ELR (cell line): ENCODE measurements around the gene OLIG1.

ENCODE experiments used
- DNase-seq: peaks from one replicate; pipeline ENCODE4 v3.0.0-alpha.2; 2015; ENCODE audit warnings: low read depth

Gene OLIG1

DNA sequence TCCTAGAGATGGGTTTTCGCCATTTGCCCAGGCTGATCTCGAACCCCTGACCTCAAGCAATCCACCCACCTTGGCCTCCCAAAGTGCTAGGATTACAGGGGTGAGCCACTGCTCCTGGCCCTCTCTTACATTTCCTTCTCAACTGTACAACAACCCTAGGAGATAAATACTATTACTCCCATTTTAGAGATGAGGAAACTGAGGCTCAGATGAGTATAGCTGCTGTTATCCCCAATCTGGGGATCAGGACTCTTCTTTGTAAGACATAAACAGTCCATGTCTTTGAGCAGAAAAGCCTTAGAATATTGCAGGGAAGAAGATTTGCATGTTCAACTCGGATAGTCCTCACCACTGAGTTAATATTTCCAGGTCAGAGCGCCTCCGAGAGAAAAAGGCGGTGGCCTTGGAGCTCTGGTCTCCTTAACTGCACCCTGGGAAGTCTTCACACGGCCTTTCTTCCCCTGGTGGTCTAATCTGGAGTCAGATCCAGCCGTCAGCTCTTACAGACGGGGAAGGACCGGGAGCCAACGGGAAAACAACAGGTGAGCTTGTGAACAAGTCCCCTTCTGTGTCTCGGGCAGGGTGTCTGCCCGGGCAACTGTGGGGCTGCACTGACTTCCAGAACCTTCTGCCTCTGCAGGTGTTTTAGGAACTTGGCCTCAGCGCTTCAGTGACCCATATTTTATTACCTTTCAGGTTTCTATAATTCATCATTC is 5.9 kb upstream of the OLIG1 start:
- no peak for DNase-seq

DNA sequence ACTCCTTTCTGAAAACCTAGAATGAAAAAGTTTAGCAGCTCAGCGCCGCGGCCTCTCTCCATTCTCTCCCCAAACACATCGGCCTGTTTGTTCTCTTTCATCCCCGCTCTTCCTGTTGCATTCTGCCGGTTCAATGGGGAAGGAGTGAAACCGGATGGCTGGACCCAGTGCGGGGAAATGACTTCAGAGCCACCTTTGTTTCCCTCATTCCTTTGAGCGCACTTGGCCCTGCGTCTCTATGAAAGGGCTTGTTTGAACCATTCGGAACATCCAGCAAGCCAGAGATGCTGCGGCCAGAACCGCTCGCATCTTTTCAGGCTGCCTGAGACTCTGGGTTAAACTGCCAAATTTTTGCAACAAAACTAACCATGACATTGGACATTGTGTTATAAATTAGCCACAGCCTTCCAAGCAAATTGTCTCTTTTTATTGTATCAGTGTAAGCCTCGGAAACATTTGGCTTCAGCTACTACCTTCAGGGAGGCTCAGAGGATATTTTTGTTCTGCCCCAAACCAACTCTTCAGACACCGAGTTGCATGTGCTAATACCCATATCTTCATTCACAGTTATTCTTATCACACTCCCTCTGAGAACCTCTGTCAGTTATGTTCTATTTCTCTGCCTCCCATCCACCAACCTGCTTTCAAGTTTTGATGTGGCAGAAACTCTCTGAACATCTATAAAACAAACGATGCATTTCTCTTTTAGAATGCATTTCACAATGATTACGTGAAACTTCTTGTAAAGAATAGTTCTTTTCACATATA is 5.1 kb upstream of the OLIG1 start:
- DNase-seq = no peak

GRCh38 chr21:33067043-33067442 is 2.9 kb upstream of the OLIG1 start:
- no peak for DNase-seq

GRCh38 chr21:33067457-33067856 is 2.5 kb upstream of the OLIG1 start:
- DNase-seq = no peak

- DNase-seq = no peak
Observed at GRCh38 chr21:33069243-33069642, 698 bp upstream of the OLIG1 start.

GRCh38 chr21:33069645-33069993 is 322 bp upstream of the OLIG1 start:
- no peak for DNase-seq

DNA sequence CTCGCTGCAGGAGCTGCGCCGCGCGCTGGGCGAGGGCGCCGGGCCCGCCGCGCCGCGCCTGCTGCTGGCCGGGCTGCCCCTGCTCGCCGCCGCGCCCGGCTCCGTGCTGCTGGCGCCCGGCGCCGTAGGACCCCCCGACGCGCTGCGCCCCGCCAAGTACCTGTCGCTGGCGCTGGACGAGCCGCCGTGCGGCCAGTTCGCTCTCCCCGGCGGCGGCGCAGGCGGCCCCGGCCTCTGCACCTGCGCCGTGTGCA is 730 bp downstream of the OLIG1 start:
- no peak for DNase-seq

DNA sequence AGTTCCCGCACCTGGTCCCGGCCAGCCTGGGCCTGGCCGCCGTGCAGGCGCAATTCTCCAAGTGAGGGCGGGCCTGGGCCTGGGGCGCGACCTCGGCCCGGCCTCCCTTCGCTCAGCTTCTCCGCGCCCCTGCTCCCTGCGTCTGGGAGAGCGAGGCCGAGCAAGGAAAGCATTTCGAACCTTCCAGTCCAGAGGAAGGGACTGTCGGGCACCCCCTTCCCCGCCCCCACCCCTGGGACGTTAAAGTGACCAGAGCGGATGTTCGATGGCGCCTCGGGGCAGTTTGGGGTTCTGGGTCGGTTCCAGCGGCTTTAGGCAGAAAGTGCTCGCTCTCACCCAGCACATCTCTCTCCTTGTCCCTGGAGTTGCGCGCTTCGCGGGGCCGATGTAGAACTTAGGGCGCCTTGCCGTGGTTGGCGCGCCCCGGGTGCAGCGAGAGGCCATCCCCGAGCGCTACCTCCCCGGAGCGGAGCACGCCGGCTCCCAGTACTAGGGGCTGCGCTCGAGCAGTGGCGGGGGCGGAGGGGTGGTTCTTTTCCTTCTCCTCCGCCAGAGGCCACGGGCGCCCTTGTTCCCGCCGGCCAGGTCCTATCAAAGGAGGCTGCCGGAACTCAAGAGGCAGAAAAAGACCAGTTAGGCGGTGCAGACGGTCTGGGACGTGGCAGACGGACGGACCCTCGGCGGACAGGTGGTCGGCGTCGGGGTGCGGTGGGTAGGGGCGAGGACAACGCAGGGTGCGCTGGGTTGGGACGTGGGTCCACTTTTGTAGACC is 1.2 kb downstream of the OLIG1 start:
- peak; percentile 17 for DNase-seq

DNA sequence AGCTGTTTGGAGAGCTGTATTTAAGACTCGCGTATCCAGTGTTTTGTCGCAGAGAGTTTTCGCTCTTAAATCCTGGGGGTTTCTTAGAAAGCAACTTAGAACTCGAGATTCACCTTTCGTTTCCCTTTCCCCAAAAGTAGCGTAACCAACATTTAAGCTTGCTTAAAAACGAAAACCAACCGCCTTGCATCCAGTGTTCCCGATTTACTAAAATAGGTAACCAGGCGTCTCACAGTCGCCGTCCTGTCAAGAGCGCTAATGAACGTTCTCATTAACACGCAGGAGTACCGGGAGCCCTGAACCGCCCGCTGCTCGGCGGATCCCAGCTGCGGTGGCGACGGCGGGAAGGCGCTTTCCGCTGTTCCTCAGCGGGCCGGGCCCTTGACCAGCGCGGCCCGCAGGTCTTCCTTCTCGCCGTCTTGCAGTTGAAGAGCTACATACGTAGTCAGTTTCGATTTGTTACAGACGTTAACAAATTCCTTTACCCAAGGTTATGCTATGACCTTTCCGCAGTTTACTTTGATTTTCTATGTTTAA is 1.9 kb downstream of the OLIG1 start:
- peak; percentile 21 for DNase-seq

DNA sequence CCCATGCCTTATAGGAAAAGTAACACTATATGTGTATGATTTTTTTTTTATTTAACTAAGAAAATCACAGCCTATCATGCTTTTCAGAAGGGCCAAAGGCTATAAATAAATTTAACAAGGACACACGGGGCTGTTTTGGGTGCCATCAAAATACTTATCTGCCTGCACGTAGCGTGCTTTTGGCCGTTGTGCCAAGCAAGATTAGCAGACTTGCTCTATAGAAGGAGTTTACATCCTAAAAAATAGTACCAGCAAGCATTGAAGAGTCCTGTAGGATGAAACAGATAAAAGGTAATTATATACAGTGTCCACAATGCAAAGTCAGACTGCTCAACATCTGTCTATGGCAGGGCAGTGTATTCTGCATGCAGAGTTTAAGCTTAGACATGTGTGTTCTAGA is 3.7 kb downstream of the OLIG1 start:
- no peak for DNase-seq

GRCh38 chr21:33075128-33075527 is 5.2 kb downstream of the OLIG1 start:
- no peak for DNase-seq

- DNase-seq = no peak
Observed at GRCh38 chr21:33075596-33076195, 5.8 kb downstream of the OLIG1 start.

DNA sequence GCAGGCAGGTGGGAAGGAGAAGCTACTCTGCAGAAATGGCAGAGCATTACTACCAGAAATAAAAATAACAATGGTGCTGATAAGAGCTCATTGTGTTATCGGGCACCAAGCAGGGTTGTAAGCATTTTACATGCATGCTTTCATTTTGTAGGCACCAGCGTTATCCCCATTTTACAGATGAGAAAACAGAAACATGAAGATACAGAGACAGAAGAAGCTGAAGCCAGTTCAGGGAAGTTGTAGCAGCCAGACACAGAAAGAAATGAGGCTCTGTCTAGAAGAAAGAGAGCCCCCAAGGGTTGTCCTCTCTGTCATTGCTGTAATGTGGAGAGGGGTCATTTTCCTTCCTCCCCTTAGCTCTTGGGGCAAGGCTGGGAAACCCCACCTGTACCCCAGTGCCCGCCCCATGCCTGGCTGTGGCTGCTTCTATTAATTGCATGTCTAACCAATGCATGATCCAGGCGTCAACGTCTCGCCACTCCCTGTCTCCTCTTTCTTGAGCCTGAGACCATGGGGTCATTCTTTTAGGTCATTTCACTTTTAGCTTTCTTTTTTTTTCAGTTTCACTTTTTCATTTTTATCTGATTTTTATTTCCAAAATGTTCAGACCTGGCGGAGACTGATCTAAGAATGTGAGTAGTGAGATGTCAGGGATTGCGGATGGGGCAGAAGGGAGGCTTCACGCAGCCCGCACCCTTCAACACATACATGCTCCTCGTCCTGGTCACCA is 6.8 kb downstream of the OLIG1 start:
- no peak for DNase-seq

DNA sequence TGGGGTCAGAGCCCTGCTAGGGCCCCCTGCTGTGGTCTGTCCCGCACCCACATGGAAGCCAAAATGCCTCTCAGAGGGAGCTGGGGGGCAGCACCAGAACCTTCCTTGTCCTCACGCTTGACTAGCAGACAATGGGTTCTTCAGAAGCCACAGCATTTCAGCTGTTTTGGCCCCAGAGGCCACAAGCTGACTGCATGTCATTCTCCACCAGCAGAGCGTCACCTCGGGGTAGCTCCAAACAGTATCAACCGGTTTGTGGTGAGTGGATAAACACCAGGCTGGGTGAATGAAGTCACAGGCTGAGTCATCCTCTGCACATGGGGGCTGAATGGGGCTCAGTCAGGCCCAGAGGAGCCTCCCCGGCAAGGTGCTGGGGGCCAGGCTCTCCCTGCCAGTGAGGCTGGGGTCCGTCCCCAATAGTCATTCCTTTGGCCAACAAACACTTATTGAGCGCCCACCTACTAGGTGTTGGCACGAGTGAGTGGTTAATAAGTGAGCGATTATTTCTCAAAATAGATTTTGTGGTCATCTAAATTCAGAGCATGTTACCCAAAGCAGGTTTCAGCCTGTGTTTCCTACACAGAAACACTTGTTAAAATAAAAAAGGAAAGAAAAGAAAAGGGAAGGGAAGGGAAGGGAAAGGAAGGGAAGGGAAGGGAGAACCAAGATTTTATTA is 9.1 kb downstream of the OLIG1 start:
- DNase-seq = peak; percentile 79

GRCh38 chr21:33080376-33080775 is 10.4 kb downstream of the OLIG1 start:
- no peak for DNase-seq

GRCh38 chr21:33080776-33081175 is 10.8 kb downstream of the OLIG1 start:
- no peak for DNase-seq

- no peak for DNase-seq
Observed at GRCh38 chr21:33088384-33088783, 18.4 kb downstream of the OLIG1 start.

GRCh38 chr21:33089395-33090119 is 19.6 kb downstream of the OLIG1 start:
- DNase-seq = no peak

DNA sequence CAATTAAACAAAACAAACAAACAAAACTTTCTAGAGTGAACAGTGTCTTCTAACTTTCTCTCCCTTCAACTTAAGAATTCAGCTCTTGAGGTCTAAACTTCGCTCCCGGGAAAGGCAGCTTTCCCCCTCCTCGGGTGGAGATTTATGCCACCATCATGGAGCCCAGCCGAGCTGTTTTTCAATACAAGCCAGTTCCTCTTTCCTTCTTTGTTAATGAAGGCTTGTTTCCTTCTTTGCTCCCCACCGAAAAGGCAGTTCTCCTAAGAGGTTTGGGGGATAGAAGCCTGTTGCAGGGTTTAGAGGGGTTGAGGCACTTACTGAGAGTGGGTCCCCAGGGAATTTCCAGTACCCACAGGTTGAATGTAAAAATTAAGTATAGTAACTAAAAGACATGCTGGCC is 26.5 kb downstream of the OLIG1 start:
- no peak for DNase-seq

- no peak for DNase-seq
Observed at GRCh38 chr21:33099131-33099530, 29.2 kb downstream of the OLIG1 start.
